Ureter (tissue), 1 donor: Measurements from ENCODE around the gene AKAP1. TPM values are rescaled to one million over a fixed set of nuclear protein-coding genes. Genes with fewer than 3 reads are reported as not detected.
A peak's percentile ranks its signal among the peaks of the same experiment; 100 is the strongest.
"Not testable (repeated sequence)": the region's sequence is repeated elsewhere in the genome, so short reads cannot be mapped to it uniquely, and the experiment has no call there.

Experiments used
- DNase-seq: peaks from one replicate; pipeline ENCODE4 v3.0.0-alpha.2; 2020; ENCODE audit warnings: low spot score
- total RNA-seq: library from RNA; stranded (reverse); gene quantifications from one replicate; pipeline ENCODE4 v1.2.4, GENCODE V29; 2023
- donor health status: DM: yes; HTN: yes; CAD: no.

Gene AKAP1
- total RNA-seq, 1 donor from 2014 or later = 76.7 TPM

GRCh38 chr17:57077000-57077399 lies 8.0 kb upstream of the AKAP1 start:
- DNase-seq = no peak

GRCh38 chr17:57078274-57078673 lies 6.8 kb upstream of the AKAP1 start:
- no peak for DNase-seq

- DNase-seq = no peak
Observed at GRCh38 chr17:57080718-57081117, 4.3 kb upstream of the AKAP1 start.

- no peak for DNase-seq
Observed at GRCh38 chr17:57082441-57082840, 2.6 kb upstream of the AKAP1 start.

- no peak for DNase-seq
Observed at GRCh38 chr17:57084361-57084801, 665 bp upstream of the AKAP1 start.

- peak; percentile 70 for DNase-seq
Observed at GRCh38 chr17:57085448-57086068, 512 bp downstream of the AKAP1 start.

GRCh38 chr17:57086069-57086930 lies 1.3 kb downstream of the AKAP1 start:
- DNase-seq = no peak

- no peak for DNase-seq
Observed at GRCh38 chr17:57088298-57088697, 3.3 kb downstream of the AKAP1 start.

GRCh38 chr17:57089391-57089790 lies 4.3 kb downstream of the AKAP1 start:
- no peak for DNase-seq

GRCh38 chr17:57090560-57091185 lies 5.6 kb downstream of the AKAP1 start:
- DNase-seq = no peak

- DNase-seq = no peak
Observed at GRCh38 chr17:57091186-57091618, 6.2 kb downstream of the AKAP1 start.

- DNase-seq = no peak
Observed at GRCh38 chr17:57092171-57092570, 7.1 kb downstream of the AKAP1 start.

- DNase-seq = no peak
Observed at GRCh38 chr17:57092779-57093178, 7.7 kb downstream of the AKAP1 start.

- DNase-seq = no peak
Observed at GRCh38 chr17:57096472-57097202, 11.6 kb downstream of the AKAP1 start.

- DNase-seq = no peak
Observed at GRCh38 chr17:57097832-57098421, 12.9 kb downstream of the AKAP1 start.

- no peak for DNase-seq
Observed at GRCh38 chr17:57099165-57099564, 14.1 kb downstream of the AKAP1 start.

GRCh38 chr17:57102122-57102521 lies 17.1 kb downstream of the AKAP1 start:
- DNase-seq = no peak

GRCh38 chr17:57102660-57103059 lies 17.6 kb downstream of the AKAP1 start:
- not testable (repeated sequence) for DNase-seq

- no peak for DNase-seq
Observed at GRCh38 chr17:57104461-57105175, 19.6 kb downstream of the AKAP1 start.

- no peak for DNase-seq
Observed at GRCh38 chr17:57105591-57105990, 20.5 kb downstream of the AKAP1 start.
